Ishikawa (cell line): ENCODE data around the gene ASB16.

Experiments used
- CEBPB ChIP-seq: IDR thresholded peaks from 2 replicates; pipeline ENCODE4 v1.6.1; 2012
- CREB1 ChIP-seq: IDR thresholded peaks from 2 replicates; pipeline ENCODE4 v1.6.1; 2012; ENCODE audit warnings: low read depth
- EGR1 ChIP-seq: IDR thresholded peaks from 2 replicates; pipeline ENCODE4 v1.6.1; 2012
- EP300 ChIP-seq: IDR thresholded peaks from 2 replicates; pipeline ENCODE4 v1.6.1; 2012; ENCODE audit warnings: borderline replicate concordance
- FOXM1 ChIP-seq: IDR thresholded peaks from 2 replicates; pipeline ENCODE4 v1.6.1; 2012; ENCODE audit warnings: low read depth, borderline replicate concordance
- MAX ChIP-seq: IDR thresholded peaks from 2 replicates; pipeline ENCODE4 v1.6.1; 2012
- NFIC ChIP-seq: IDR thresholded peaks from 2 replicates; pipeline ENCODE4 v1.6.1; 2012
- RAD21 ChIP-seq: IDR thresholded peaks from 2 replicates; pipeline ENCODE4 v1.6.1; 2012; ENCODE audit warnings: low read depth
- REST ChIP-seq: IDR thresholded peaks from 2 replicates; pipeline ENCODE4 v1.6.1; 2012; ENCODE audit warnings: low read depth, mild to moderate bottlenecking
- TAF1 ChIP-seq: IDR thresholded peaks from 2 replicates; pipeline ENCODE4 v1.6.1; 2012; ENCODE audit warnings: low read depth, mild to moderate bottlenecking
- TCF12 ChIP-seq: IDR thresholded peaks from 2 replicates; pipeline ENCODE4 v1.6.1; 2012; ENCODE audit warnings: low read depth
- TEAD4 ChIP-seq: IDR thresholded peaks from 2 replicates; pipeline ENCODE4 v1.6.1; 2012
- USF1 ChIP-seq: IDR thresholded peaks from 2 replicates; pipeline ENCODE4 v1.6.1; 2012
- YY1 ChIP-seq: IDR thresholded peaks from 2 replicates; pipeline ENCODE4 v1.6.1; 2012; ENCODE audit warnings: low read depth
- ZBTB7A ChIP-seq: IDR thresholded peaks from 2 replicates; pipeline ENCODE4 v1.6.1; 2012; ENCODE audit warnings: low read depth

ASB16 gene

GRCh38 chr17:44213403-44214229, 43.1 kb downstream of the ASB16 start:
- TF ChIP-seq USF1: no peak
- no peak for TF ChIP-seq FOXM1

DNA sequence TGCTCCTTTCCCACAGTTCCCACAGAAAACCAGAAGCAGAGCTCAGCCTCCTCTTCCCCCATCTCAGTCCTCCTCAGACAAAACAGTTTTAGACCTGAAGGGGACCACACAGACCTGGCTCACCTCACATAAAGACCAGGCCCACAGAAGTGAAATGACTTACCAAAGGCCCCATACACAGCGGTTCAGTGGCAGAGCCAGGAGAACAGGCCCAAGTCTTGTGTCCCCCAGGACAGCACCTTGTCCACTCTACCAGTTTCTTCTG, 43.7 kb downstream of the ASB16 start:
- no peak for TF ChIP-seq USF1
- no peak for TF ChIP-seq FOXM1
- no peak for TF ChIP-seq RAD21
- TF ChIP-seq TEAD4: no peak
- TF ChIP-seq EGR1: no peak

- TF ChIP-seq REST: no peak
- no peak for TF ChIP-seq FOXM1
- no peak for TF ChIP-seq ZBTB7A
- TF ChIP-seq TEAD4: no peak
- TF ChIP-seq EP300: no peak
- TF ChIP-seq TAF1: no peak
- TF ChIP-seq CEBPB: no peak
- TF ChIP-seq USF1: no peak
- TF ChIP-seq EGR1: no peak
- TF ChIP-seq CREB1: no peak
These were observed 44.4 kb downstream of the ASB16 start for GRCh38 chr17:44214896-44215295.

- TF ChIP-seq ZBTB7A (no peak), EP300 (no peak), USF1 (no peak), NFIC (no peak), TEAD4 (no peak)
These were observed 45.7 kb downstream of the ASB16 start for GRCh38 chr17:44216173-44216572.

DNA sequence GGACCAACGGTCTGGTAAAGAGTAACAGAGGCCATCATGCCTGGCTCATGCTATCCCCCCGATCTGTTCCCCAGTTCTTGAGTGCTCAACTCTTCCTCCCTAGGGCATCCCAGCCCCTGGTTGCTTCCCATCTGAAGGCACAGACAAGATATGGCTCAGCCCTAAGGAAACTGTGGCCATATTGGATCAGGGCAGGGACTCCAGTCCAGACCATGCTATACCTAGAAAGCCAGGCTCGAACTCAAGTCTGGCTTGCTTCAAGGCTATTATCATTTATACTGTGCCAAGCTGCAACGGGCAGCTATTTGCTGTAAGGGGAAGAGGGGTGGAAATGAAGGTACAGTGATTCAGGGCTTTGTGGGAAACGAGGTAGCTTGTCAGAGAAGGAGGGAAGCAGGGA, 46.2 kb downstream of the ASB16 start:
- no peak for TF ChIP-seq MAX
- no peak for TF ChIP-seq TCF12
- TF ChIP-seq ZBTB7A: no peak
- no peak for TF ChIP-seq TEAD4
- TF ChIP-seq USF1: no peak
- no peak for TF ChIP-seq RAD21
- no peak for TF ChIP-seq YY1
- no peak for TF ChIP-seq EP300
- TF ChIP-seq TAF1: no peak
- TF ChIP-seq FOXM1: no peak
- TF ChIP-seq NFIC: no peak
- no peak for TF ChIP-seq REST
- TF ChIP-seq EGR1: no peak
- no peak for TF ChIP-seq CREB1
- no peak for TF ChIP-seq CEBPB
